Nephron (organoid): Measurements from ENCODE around the gene ARFGEF2.

Experiments used
- H3K27ac Mint-ChIP-seq, 3 experiments: 2 replicates each; pipeline ENCODE4 v1.8.0; 2020; ENCODE audit warnings: mixed read lengths in 3 of 3, mild to moderate bottlenecking in 2 of 3, moderate library complexity in 1 of 3
- H3K27me3 Mint-ChIP-seq: 2 replicates; pipeline ENCODE4 v1.8.0; 2021; ENCODE audit warnings: low read depth, mild to moderate bottlenecking, moderate library complexity, mixed read lengths
- H3K36me3 Mint-ChIP-seq: 2 replicates; pipeline ENCODE4 v1.8.0; 2020; ENCODE audit warnings: low read depth, mixed read lengths
- H3K4me1 Mint-ChIP-seq: 2 replicates; pipeline ENCODE4 v1.8.0; 2020; ENCODE audit warnings: mixed read lengths
- H3K4me3 Mint-ChIP-seq, 3 experiments: 2 replicates each; pipeline ENCODE4 v1.8.0; 2020; ENCODE audit warnings: mild to moderate bottlenecking in 3 of 3, mixed read lengths in 3 of 3, moderate library complexity in 2 of 3
- H3K9me3 Mint-ChIP-seq: 2 replicates; pipeline ENCODE4 v1.8.0; 2020; ENCODE audit warnings: mixed read lengths
- TF ChIP-seq, protein P1 (sequence below), 3 experiments: fragments of 200-600 bp; sonication (generic); IDR thresholded peaks; one replicate each; pipeline ENCODE4 v1.5.0; 2021; ENCODE audit warnings: antibody characterized with exemption in 3 of 3; ENCODE audit not compliant: unreplicated experiment in 3 of 3

ARFGEF2 gene

DNA sequence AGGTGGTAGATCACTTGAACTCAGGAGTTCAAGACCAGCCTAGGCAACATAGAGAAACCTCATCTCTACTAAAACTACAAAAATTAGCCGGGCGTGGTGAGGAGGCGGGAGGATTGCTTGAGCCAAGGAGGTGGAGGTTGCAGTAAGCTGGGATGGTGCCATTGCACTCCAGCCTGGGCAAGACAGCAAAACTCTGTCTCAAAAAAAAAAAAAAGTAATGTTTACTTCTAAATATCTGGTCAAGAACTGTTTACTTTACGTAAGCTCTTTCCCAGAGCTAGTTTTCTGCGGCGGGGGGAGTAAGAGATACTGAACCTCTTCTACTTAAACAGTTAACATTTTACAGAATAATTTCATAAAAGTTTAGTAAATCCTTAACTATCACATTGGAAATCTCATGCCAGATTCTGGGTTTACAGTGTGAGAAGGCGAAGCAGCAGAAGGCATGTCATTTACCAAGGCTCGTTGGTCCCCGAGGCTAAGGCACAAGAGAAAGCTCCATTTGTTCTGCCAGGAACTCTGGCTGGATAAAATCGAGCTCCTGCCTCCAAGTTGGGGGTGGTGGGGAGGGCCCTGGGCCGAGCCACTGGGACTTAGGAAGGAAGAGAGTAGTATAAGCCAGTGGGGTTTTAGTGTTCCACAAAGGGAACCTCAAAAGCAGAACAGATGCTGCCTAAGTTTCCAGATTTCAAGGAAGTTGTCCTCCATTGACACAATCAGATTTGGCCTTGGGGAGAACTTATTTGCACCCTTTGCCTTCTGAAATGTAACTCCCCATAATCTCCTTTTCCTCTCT is 41.7 kb downstream of the ARFGEF2 start:
- H3K9me3 Mint-ChIP-seq, result no peaks in the 10 kb centered on the region
- H3K4me3 Mint-ChIP-seq, result no peak overlapping the region
- peaks cover 47% of the 10 kb centered on the region for H3K36me3 Mint-ChIP-seq
- H3K27me3 Mint-ChIP-seq, result no peaks in the 10 kb centered on the region
- H3K4me1 Mint-ChIP-seq, result no peaks in the 10 kb centered on the region
- H3K27ac Mint-ChIP-seq, result no peak overlapping the region
- TF ChIP-seq, protein P1, sequence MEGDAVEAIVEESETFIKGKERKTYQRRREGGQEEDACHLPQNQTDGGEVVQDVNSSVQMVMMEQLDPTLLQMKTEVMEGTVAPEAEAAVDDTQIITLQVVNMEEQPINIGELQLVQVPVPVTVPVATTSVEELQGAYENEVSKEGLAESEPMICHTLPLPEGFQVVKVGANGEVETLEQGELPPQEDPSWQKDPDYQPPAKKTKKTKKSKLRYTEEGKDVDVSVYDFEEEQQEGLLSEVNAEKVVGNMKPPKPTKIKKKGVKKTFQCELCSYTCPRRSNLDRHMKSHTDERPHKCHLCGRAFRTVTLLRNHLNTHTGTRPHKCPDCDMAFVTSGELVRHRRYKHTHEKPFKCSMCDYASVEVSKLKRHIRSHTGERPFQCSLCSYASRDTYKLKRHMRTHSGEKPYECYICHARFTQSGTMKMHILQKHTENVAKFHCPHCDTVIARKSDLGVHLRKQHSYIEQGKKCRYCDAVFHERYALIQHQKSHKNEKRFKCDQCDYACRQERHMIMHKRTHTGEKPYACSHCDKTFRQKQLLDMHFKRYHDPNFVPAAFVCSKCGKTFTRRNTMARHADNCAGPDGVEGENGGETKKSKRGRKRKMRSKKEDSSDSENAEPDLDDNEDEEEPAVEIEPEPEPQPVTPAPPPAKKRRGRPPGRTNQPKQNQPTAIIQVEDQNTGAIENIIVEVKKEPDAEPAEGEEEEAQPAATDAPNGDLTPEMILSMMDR (IDR thresholded peaks at IDR 0.05; ENCODE audit: unreplicated experiment in 3 of 3), result no peak

DNA sequence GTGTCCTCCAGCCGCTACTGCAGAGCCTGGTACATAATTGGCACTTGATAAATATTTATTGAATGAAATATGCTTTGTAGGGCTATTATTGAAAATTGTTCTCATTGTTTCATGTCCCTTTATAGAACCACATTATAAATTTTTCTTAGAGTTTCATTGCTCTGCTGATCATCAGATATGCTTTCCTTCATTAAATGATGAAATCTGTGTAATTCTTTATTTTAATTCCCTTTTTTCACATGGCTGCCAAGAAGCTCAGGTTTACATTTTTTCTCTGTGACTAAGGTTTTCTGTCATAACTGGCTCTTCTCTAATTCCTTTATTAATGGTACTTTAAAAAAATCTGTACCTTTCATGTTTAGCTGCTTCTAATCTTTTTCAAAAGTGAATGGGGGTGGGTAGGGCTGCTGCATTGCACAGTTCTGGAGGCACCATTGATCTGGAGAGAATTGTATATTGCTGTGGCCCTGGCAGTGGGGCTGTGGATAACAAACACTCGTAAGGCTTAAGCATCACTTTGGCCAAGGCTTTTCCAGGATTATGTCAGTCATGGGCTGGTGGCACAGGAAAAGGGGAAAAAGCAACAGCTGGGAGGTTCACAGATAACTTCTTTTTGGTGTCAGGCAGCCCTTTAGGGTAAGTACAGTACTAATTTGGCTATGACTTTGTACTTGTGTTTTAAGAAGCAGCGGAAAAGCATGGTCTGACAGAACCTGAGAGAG is 43.8 kb downstream of the ARFGEF2 start:
- Mint-ChIP-seq H3K4me1 (no peaks in the 10 kb centered on the region), H3K36me3 (peaks cover 58% of the 10 kb centered on the region), H3K27me3 (no peaks in the 10 kb centered on the region), H3K9me3 (no peaks in the 10 kb centered on the region), H3K4me3 (no peak overlapping the region), H3K27ac (no peak overlapping the region)
- TF ChIP-seq, protein P1 (IDR thresholded peaks at IDR 0.05; ENCODE audit: unreplicated experiment in 3 of 3), result no peak

DNA sequence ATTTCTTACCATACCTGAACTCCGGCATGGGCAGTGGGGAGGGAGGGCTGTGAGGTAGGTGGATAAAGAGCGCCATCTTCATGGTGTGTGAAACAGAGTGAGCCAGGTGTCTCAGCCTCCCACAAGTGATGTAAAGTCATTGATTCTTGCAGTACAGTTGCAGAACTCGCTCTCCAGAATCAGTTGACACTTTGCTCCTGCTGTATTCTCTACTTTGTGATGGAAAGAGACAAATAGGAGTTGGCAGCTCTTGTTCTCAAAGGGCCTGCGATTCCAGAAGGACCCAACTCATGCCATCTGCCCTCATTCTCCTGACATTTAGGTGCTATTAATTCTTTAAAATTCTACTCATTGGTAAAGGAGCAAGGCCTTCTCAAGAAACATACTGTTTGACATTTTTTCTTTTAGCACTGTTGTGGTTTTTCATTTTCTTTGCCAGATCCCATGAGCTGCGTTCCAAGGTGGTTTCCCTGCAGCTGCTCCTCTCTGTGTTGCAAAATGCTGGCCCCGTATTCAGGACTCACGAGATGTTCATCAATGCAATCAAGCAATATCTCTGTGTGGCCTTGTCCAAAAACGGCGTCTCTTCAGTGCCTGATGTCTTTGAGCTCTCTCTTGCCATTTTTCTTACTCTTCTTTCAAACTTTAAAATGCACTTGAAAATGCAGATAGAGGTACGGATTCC is 49.3 kb downstream of the ARFGEF2 start:
- H3K27ac Mint-ChIP-seq, result no peak overlapping the region
- peaks cover 72% of the 10 kb centered on the region for H3K36me3 Mint-ChIP-seq
- TF ChIP-seq, protein P1 (IDR thresholded peaks at IDR 0.05; ENCODE audit: unreplicated experiment in 3 of 3), result no peak
- H3K27me3 Mint-ChIP-seq, result no peaks in the 10 kb centered on the region
- no peak overlapping the region for H3K4me3 Mint-ChIP-seq
- H3K9me3 Mint-ChIP-seq, result no peaks in the 10 kb centered on the region
- no peaks in the 10 kb centered on the region for H3K4me1 Mint-ChIP-seq

DNA sequence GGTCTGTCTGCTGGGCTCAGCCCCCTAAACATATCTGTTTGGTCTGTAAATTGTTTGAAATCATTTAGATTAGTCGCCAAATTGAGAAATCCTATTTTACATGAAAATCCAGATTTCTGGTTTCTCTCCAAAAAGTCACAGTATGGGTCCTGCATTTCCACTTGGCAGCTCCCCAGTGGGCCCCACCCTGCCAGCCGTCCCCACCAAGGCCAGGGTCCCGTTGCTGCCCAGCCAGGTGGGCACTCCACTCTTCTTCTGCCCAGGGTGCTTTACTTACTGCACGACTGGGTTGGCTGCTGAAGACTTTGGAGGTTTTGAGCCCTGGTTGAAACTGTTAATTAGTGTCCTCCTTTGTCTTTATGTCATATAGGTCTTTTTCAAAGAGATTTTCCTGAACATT is 50.4 kb downstream of the ARFGEF2 start:
- TF ChIP-seq, protein P1 (IDR thresholded peaks at IDR 0.05; ENCODE audit: unreplicated experiment in 3 of 3), result no peak
- Mint-ChIP-seq H3K9me3 (no peaks in the 10 kb centered on the region), H3K36me3 (peaks cover 75% of the 10 kb centered on the region), H3K27ac (no peak overlapping the region), H3K4me1 (no peaks in the 10 kb centered on the region), H3K27me3 (no peaks in the 10 kb centered on the region), H3K4me3 (no peak overlapping the region)

DNA sequence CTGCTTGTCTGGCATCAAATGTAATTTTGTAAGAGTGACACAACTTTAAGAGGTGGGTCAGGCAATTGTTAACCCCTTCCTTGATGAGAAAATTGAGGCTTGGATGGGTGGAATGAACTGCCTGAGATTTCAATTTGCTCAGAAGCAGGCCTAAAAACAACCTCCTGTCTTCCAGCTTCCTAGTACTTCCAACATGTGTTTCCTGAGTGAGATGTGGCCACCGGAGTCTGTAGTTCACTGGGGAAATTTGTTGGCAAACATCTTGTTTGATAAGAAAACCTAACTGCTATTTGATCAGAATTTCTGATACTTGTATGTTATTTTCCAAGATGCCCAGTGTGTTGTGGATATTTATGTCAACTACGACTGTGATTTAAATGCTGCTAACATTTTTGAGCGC is 51.3 kb downstream of the ARFGEF2 start:
- peaks cover 76% of the 10 kb centered on the region for H3K36me3 Mint-ChIP-seq
- no peaks in the 10 kb centered on the region for H3K27me3 Mint-ChIP-seq
- no peaks in the 10 kb centered on the region for H3K9me3 Mint-ChIP-seq
- H3K27ac Mint-ChIP-seq, result no peak overlapping the region
- no peaks in the 10 kb centered on the region for H3K4me1 Mint-ChIP-seq
- TF ChIP-seq, protein P1 (IDR thresholded peaks at IDR 0.05; ENCODE audit: unreplicated experiment in 3 of 3), result no peak
- no peak overlapping the region for H3K4me3 Mint-ChIP-seq
